GM21367 (cell line): ENCODE results near the gene TTC8.
A peak's percentile ranks its signal among the peaks of the same experiment; 100 is the strongest.

Experiments
- ATAC-seq: cut with Tn5 transposase; IDR thresholded peaks from one replicate; pipeline ENCODE4 v1.9.1; 2021; ENCODE audit not compliant: unreplicated experiment

The TTC8 gene

GRCh38 chr14:88864198-88864597 lies 39.7 kb downstream of the TTC8 start:
- ATAC-seq: no peak

- no peak for ATAC-seq
Measured at GRCh38 chr14:88866305-88866704, 41.9 kb downstream of the TTC8 start.

- peak; percentile 75 for ATAC-seq
Measured at GRCh38 chr14:88868558-88869159, 44.2 kb downstream of the TTC8 start.

GRCh38 chr14:88870777-88871176 lies 46.3 kb downstream of the TTC8 start:
- no peak for ATAC-seq

GRCh38 chr14:88871429-88871828 lies 47.0 kb downstream of the TTC8 start:
- no peak for ATAC-seq

GRCh38 chr14:88872976-88873375 lies 48.5 kb downstream of the TTC8 start:
- no peak for ATAC-seq

- ATAC-seq: no peak
Measured at GRCh38 chr14:88877192-88877591, 52.7 kb downstream of the TTC8 start.

GRCh38 chr14:88879022-88879421 lies 54.6 kb downstream of the TTC8 start:
- ATAC-seq: no peak

GRCh38 chr14:88882236-88882635 lies 57.8 kb downstream of the TTC8 start:
- no peak for ATAC-seq

- ATAC-seq: no peak
Measured at GRCh38 chr14:88895116-88895515, 70.7 kb downstream of the TTC8 start.

- ATAC-seq: no peak
Measured at GRCh38 chr14:88901189-88901588, 76.7 kb downstream of the TTC8 start.

- no peak for ATAC-seq
Measured at GRCh38 chr14:88901991-88902390, 77.5 kb downstream of the TTC8 start.

- no peak for ATAC-seq
Measured at GRCh38 chr14:88902850-88903249, 78.4 kb downstream of the TTC8 start.

GRCh38 chr14:88904206-88904647 lies 79.8 kb downstream of the TTC8 start:
- ATAC-seq: no peak

- no peak for ATAC-seq
Measured at GRCh38 chr14:88904864-88905263, 80.4 kb downstream of the TTC8 start.

GRCh38 chr14:88908216-88908615 lies 83.8 kb downstream of the TTC8 start:
- ATAC-seq: no peak

GRCh38 chr14:88910386-88910785 lies 85.9 kb downstream of the TTC8 start:
- ATAC-seq: no peak

- ATAC-seq: no peak
Measured at GRCh38 chr14:88911809-88912208, 87.4 kb downstream of the TTC8 start.

GRCh38 chr14:88914956-88915355 lies 90.5 kb downstream of the TTC8 start:
- ATAC-seq: no peak

GRCh38 chr14:88919502-88919901 lies 95.1 kb downstream of the TTC8 start:
- ATAC-seq: no peak
